GM12878 (cell line): Measurements from ENCODE around the gene GARS1. TPM values are rescaled to one million over a fixed set of nuclear protein-coding genes. Genes with fewer than 3 reads are reported as not detected.

Experiments
- ATAC-seq: fragments of 200-7000 bp; cut with Tn5 transposase; 3 replicates; pipeline ENCODE4 v1.9.1; 2020; ENCODE audit warnings: mild to moderate bottlenecking, moderate library complexity
- BruUV-seq: library from RNA; stranded (reverse); fragments of 400-500 nt; replicated peaks from 2 replicates; lab custom pipeline; 2021; lab: Mats Ljungman, UMichigan
- CTCF ChIA-PET: fragments of 300-600 bp; sonication (Branson Sonifier 250); formaldehyde crosslinking; extraction: SDS; loops from one replicate; lab custom pipeline; 2021; ENCODE audit warnings: inconsistent platforms; lab: Yijun Ruan, JAX
- POLR2A ChIA-PET: fragments of 350-600 bp; formaldehyde crosslinking; extraction: SDS; loops from one replicate; lab custom pipeline; 2021; ENCODE audit warnings: inconsistent platforms; lab: Charles Lee
- RAD21 ChIA-PET: fragments of 300-600 bp; sonication (Branson Sonifier 250); formaldehyde crosslinking; loops from one replicate; lab custom pipeline; 2023; ENCODE audit warnings: antibody characterized with exemption; ENCODE audit not compliant: unreplicated experiment; lab: Charles Lee
- SMC1A ChIA-PET: fragments of 300-600 bp; sonication (Branson Sonifier 250); formaldehyde crosslinking; loops from one replicate; lab custom pipeline; 2023; ENCODE audit not compliant: unreplicated experiment, uncharacterized antibody; lab: Charles Lee
- DNase-seq: peaks from one replicate; pipeline ENCODE4 v3.0.0-alpha.2; 2011; ENCODE audit warnings: low read depth, low spot score
- FAIRE-seq: peaks from 3 replicates; lab custom pipeline; 2011; peaks lifted over from hg19 to GRCh38; lab: Jason Lieb, UNC
- H2AFZ ChIP-seq: 2 replicates; pipeline ENCODE4 v1.6.0; 2011; ENCODE audit warnings: low read depth, low read length, control low read depth; ENCODE audit not compliant: control insufficient read depth
- H3K27ac ChIP-seq: 2 replicates; pipeline ENCODE4 v1.5.1; 2011; ENCODE audit warnings: control low read depth; ENCODE audit not compliant: control insufficient read depth, insufficient read depth
- H3K27me3 ChIP-seq, 2 experiments: replicated peaks in 1 of 2; 2 replicates each; pipeline versions ENCODE4 v1.6.0 to v1.6.1; 2011; ENCODE audit warnings: low read length in 1 of 2; ENCODE audit not compliant: control insufficient read depth in 2 of 2, insufficient read depth in 2 of 2
- H3K36me3 ChIP-seq, 2 experiments: 2 replicates each; pipeline ENCODE4 v1.5.1; 2011; ENCODE audit warnings: low read length in 1 of 2; ENCODE audit not compliant: control insufficient read depth in 2 of 2, insufficient read depth in 2 of 2
- H3K4me1 ChIP-seq: 2 replicates; pipeline ENCODE4 v1.6.1; 2011; ENCODE audit warnings: mild to moderate bottlenecking, low read length, moderate library complexity, mixed read lengths; ENCODE audit not compliant: control insufficient read depth, insufficient read depth
- H3K4me2 ChIP-seq: 2 replicates; pipeline ENCODE4 v1.6.0; 2011; ENCODE audit warnings: control low read depth; ENCODE audit not compliant: control insufficient read depth, insufficient read depth
- H3K4me3 ChIP-seq: fragments of 200-600 bp; sonication (generic); 2 replicates; pipeline ENCODE4 v1.5.1; 2016
- H3K79me2 ChIP-seq: 2 replicates; pipeline ENCODE4 v1.6.0; 2011; ENCODE audit warnings: low read length; ENCODE audit not compliant: control insufficient read depth, insufficient read depth
- H3K9ac ChIP-seq: 2 replicates; pipeline ENCODE4 v1.8.0; 2011; ENCODE audit warnings: low read length, control low read depth, mixed read lengths; ENCODE audit not compliant: control insufficient read depth, insufficient read depth
- H3K9me3 ChIP-seq: replicated peaks from 3 replicates; pipeline ENCODE4 v1.5.1; 2011; ENCODE audit warnings: mild to moderate bottlenecking, low read length; ENCODE audit not compliant: control insufficient read depth, insufficient read depth
- H4K20me1 ChIP-seq: 2 replicates; pipeline ENCODE4 v1.6.0; 2011; ENCODE audit not compliant: control insufficient read depth, insufficient read depth
- BHLHE40 ChIP-seq, 2 experiments: fragments of 450-650 bp in 1 of 2; IDR thresholded peaks; 2 replicates each; pipeline ENCODE4 v1.6.1; 2011 to 2017; ENCODE audit warnings: low read depth in 2 of 2, borderline replicate concordance in 1 of 2, improper control_type of control experiment in 1 of 2, low read length in 1 of 2, mild to moderate bottlenecking in 1 of 2
- IKZF1 ChIP-seq: fragments of 450-650 bp; conservative IDR thresholded peaks from 2 replicates; pipeline ENCODE4 v1.6.1; 2017; ENCODE audit warnings: antibody characterized with exemption, mild to moderate bottlenecking
- MEF2B ChIP-seq: fragments of 450-650 bp; IDR thresholded peaks from 2 replicates; pipeline ENCODE4 v1.6.1; 2018; ENCODE audit warnings: mild to moderate bottlenecking, moderate library complexity; ENCODE audit not compliant: partially characterized antibody, poor library complexity, severe bottlenecking
- SIN3A ChIP-seq: IDR thresholded peaks from 2 replicates; pipeline ENCODE4 v1.6.1; 2012; ENCODE audit warnings: low read depth, low read length, improper control_type of control experiment
- SMAD1 ChIP-seq: fragments of 450-650 bp; IDR thresholded peaks from 2 replicates; pipeline ENCODE4 v1.6.1; 2018; ENCODE audit warnings: mild to moderate bottlenecking, low read depth; ENCODE audit not compliant: partially characterized antibody
- WRNIP1 ChIP-seq: IDR thresholded peaks from 2 replicates; pipeline ENCODE4 v1.6.1; 2011; ENCODE audit warnings: low read depth, low read length, improper control_type of control experiment, borderline replicate concordance
- ZNF24 ChIP-seq: fragments of 450-650 bp; IDR thresholded peaks from 2 replicates; pipeline ENCODE4 v1.6.1; 2017; ENCODE audit warnings: antibody characterized with exemption, mild to moderate bottlenecking
- ZNF274 ChIP-seq: IDR thresholded peaks from one replicate; pipeline ENCODE4 v1.8.0; 2011; ENCODE audit not compliant: insufficient read length, insufficient read depth
- WGBS: methylation state at CpG from one replicate; pipeline ENCODE4 v1.1.6; 2016; ENCODE audit warnings: low lambda C conversion rate; ENCODE audit not compliant: insufficient replicate concordance, insufficient coverage; ENCODE audit errors: missing lambda C conversion rate; 5-methylcytosine and 5-hydroxymethylcytosine counted together
- in situ Hi-C: fragments of 300-500 bp; cut with MboI; formaldehyde crosslinking; loops from 9 replicates; pipeline ENCODE4 v1.14.3; 2018; ENCODE audit warnings: mixed read lengths
- intact Hi-C: fragments of 100-400 bp; cut with micrococcal nuclease; formaldehyde crosslinking; loops from one replicate; pipeline ENCODE4 v1.14.2; 2022; ENCODE audit not compliant: unreplicated experiment
- polyA plus RNA-seq, 11 experiments: library from polyadenylated mRNA; depleted of rRNA in 4 of 11; unstranded in 6 of 11; stranded (reverse) in 5 of 11; fragments of >200 nt; fragmentation: Nextera tagmentation in 4 of 11; fragmentation: Illumina TruSeq in 1 of 11; extraction: Ambion mirVana in 4 of 11; extraction: Trizol in 1 of 11; gene quantifications; 1 replicate in 1 of 11; 2 replicates in 10 of 11; pipeline versions ENCODE4 v1.2.1 to v1.2.3, GENCODE V29; 2011 to 2016; ENCODE audit warnings: inconsistent platforms in 2 of 11, missing spikeins in 2 of 11, low read depth in 1 of 11
- total RNA-seq, 4 experiments: library from RNA; depleted of rRNA in 3 of 4; stranded (reverse); fragments of >200 nt in 3 of 4; fragmentation: Illumina TruSeq in 1 of 4; extraction: Trizol in 1 of 4; gene quantifications; 2 replicates each; pipeline versions ENCODE4 v1.2.1 to v1.2.3, GENCODE V29; 2013 to 2021

Gene GARS1
- total and polyA plus RNA-seq, 10 of the 15 experiments (the other 5 are each of a cell fraction or from before 2014, with no cell fraction given): 120 to 361 (median 187) TPM

DNA sequence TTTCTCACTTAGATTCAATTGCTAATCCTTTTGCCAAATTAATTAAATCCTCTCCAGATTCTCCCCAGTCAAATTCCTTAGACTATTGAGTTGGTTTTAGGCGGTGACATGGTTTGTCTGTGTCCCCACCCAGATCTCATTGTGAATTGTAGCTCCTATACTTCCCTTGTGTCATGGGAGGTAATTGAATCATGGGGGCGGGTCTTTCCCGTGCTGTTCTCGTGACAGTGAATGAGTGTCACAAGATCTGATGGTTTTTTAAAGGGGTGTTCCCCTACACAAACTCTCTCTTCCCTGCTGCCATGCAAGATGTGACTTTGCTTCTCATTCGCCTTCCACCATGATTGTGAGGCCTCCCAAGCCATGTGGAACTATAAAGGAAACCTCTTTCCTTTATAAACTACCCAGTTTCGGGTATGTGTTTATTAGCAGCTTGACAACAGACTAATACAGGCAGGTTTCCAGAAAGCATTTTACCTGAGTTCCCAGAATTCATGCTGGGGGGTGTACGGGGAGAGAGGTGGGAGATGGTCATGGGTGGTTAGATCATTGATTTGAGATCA, 44.7 kb upstream of the GARS1 start:
- Histone ChIP-seq H3K9me3 (no peaks in the 10 kb centered on the region), H3K9ac (no peak overlapping the region), H2AFZ (no peak overlapping the region), H3K4me3 (no peak overlapping the region), H3K27me3 (no peaks in the 10 kb centered on the region), H3K4me1 (peaks cover 4% of the 10 kb centered on the region; the same call in 1 of the 2 replicates), H4K20me1 (no peaks in the 10 kb centered on the region), H3K27ac (no peak overlapping the region), H3K4me2 (no peak overlapping the region), H3K79me2 (no peaks in the 10 kb centered on the region), H3K36me3 (peaks cover 0 to 3% of the 10 kb centered on the region in 2 experiments; a peak in 1 of 4 replicates)
- ChIA-PET POLR2A (no interaction called here), SMC1A (interaction anchor here (0.7 to 3.8 kb wide), 14 partner anchors 9 to 379 kb away, joined by 3 to 15 read pairs (median 3); no protein-coding TSS in a partner anchor), CTCF (interaction anchor here (0.7 to 8.5 kb wide), 23 partner anchors 7 to 539 kb away, joined by 3 to 119 read pairs (median 4); no protein-coding TSS in a partner anchor), RAD21 (interaction anchor here (0.9 to 3.2 kb wide), 3 partner anchors 14 to 274 kb away, joined by 3 to 33 read pairs (median 11); no protein-coding TSS in a partner anchor)
- FAIRE-seq (no peak), DNase-seq (no peak), ATAC-seq (no peak)
- 77% methylated on average over 7 of the region's 7 CpGs for WGBS
- in situ Hi-C loops (no loop called here), intact Hi-C loops (loop anchor here (2.0 kb wide), 1 partner anchor 191 kb away; no protein-coding TSS in a partner anchor)
- BruUV-seq: no TSS peak
- TF ChIP-seq ZNF274 (no peak), SMAD1 (no peak), IKZF1 (no peak), MEF2B (no peak), SIN3A (no peak), ZNF24 (no peak), WRNIP1 (no peak), BHLHE40 (IDR thresholded peaks at IDR 0.05; ENCODE audit: borderline replicate concordance in 1 of 2, low read depth in 2 of 2, low read length in 1 of 2) (peak in 1 of 2 experiments; percentile 14; a peak in 1 of 4 replicates)
